A549 (cell line): ENCODE results near the gene PDK3. TPM values are rescaled to one million over a fixed set of nuclear protein-coding genes. Genes with fewer than 3 reads are reported as not detected.

ENCODE experiments used
- ATAC-seq, 2 experiments: fragments of 200-7000 bp in 1 of 2; fragments of >200 bp in 1 of 2; cut with Nextera tagmentation in 1 of 2; cut with Tn5 transposase in 1 of 2; 3 replicates each; pipeline versions ENCODE4 v1.8.0 to v1.9.1; 2018 to 2020; ENCODE audit warnings: mild to moderate bottlenecking in 1 of 2, moderate library complexity in 1 of 2
- CTCF ChIA-PET: fragments of 300-600 bp; sonication (Branson Sonifier 250); formaldehyde crosslinking; extraction: SDS; loops from one replicate; lab custom pipeline; 2021; ENCODE audit warnings: antibody characterized with exemption, inconsistent platforms; lab: Yijun Ruan, JAX
- POLR2A ChIA-PET: fragments of 350-600 bp; formaldehyde crosslinking; extraction: SDS; loops from one replicate; lab custom pipeline; 2021; ENCODE audit warnings: antibody characterized with exemption, inconsistent platforms; lab: Yijun Ruan, JAX
- DNase-seq, 2 experiments: peaks; one replicate each; pipeline versions ENCODE4 v3.0.0 to v3.0.0-alpha.2; 2011 to 2016; ENCODE audit warnings: low read depth in 1 of 2, low spot score in 1 of 2
- FAIRE-seq: peaks from 2 replicates; lab custom pipeline; 2011; peaks lifted over from hg19 to GRCh38; lab: Jason Lieb, UNC
- H3K27ac ChIP-seq, 2 experiments: fragments of >200 bp; sonication (Bioruptor Twin); formaldehyde crosslinking; 3 replicates each; pipeline ENCODE4 v1.5.1; 2016 to 2017
- H3K4me1 ChIP-seq: fragments of >200 bp; sonication (Bioruptor Twin); formaldehyde crosslinking; 3 replicates; pipeline ENCODE4 v1.6.1; 2016
- H3K4me2 ChIP-seq: fragments of >200 bp; sonication (Bioruptor Twin); formaldehyde crosslinking; 3 replicates; pipeline ENCODE4 v1.6.1; 2016
- H3K4me3 ChIP-seq: fragments of >200 bp; sonication (Bioruptor Twin); formaldehyde crosslinking; 3 replicates; pipeline ENCODE4 v1.5.1; 2016
- H3K9me3 ChIP-seq: fragments of >200 bp; sonication (Bioruptor Twin); formaldehyde crosslinking; 3 replicates; pipeline ENCODE4 v1.6.1; 2016
- ATOH8 ChIP-seq: fragments of 250-450 bp; sonication (Bioruptor Pico); IDR thresholded peaks from 2 replicates; pipeline ENCODE4 v1.5.0; 2020; ENCODE audit warnings: low read depth, mild to moderate bottlenecking, moderate library complexity
- CBX8 ChIP-seq: fragments of 200-600 bp; sonication (generic); IDR thresholded peaks from 2 replicates; pipeline ENCODE4 v1.6.1; 2016
- CTCF ChIP-seq: fragments of >200 bp; sonication (Bioruptor Twin); formaldehyde crosslinking; IDR thresholded peaks from 3 replicates; pipeline ENCODE4 v1.5.1; 2016
- EHF ChIP-seq: fragments of 250-450 bp; sonication (Bioruptor Pico); IDR thresholded peaks from 2 replicates; pipeline ENCODE4 v1.5.0; 2020; ENCODE audit warnings: mild to moderate bottlenecking
- EP300 ChIP-seq, 2 experiments: fragments of >200 bp; sonication (Bioruptor Twin); formaldehyde crosslinking; IDR thresholded peaks; 2 replicates in 1 of 2; 3 replicates in 1 of 2; pipeline ENCODE4 v1.6.1; 2016 to 2017
- FOSB ChIP-seq: fragments of 250-450 bp; sonication (Bioruptor Pico); IDR thresholded peaks from 2 replicates; pipeline ENCODE4 v1.5.0; 2020; ENCODE audit warnings: mild to moderate bottlenecking, moderate library complexity
- FOSL2 ChIP-seq, 2 experiments: fragments of 450-650 bp in 1 of 2; fragments of >200 bp in 1 of 2; sonication (Bioruptor Twin) in 1 of 2; formaldehyde crosslinking; IDR thresholded peaks; 2 replicates each; pipeline versions ENCODE4 v1.5.0 to v1.6.1; 2016 to 2020; ENCODE audit warnings: mild to moderate bottlenecking in 1 of 2, moderate library complexity in 1 of 2
- HMGXB4 ChIP-seq: fragments of 250-450 bp; sonication (Bioruptor Pico); IDR thresholded peaks from 2 replicates; pipeline ENCODE4 v1.5.0; 2021; ENCODE audit warnings: mild to moderate bottlenecking, moderate library complexity, borderline replicate concordance
- HOXA7 ChIP-seq: fragments of 250-450 bp; sonication (Bioruptor Pico); IDR thresholded peaks from 2 replicates; pipeline ENCODE4 v1.5.0; 2020; ENCODE audit warnings: mild to moderate bottlenecking, moderate library complexity
- HOXB13 ChIP-seq: fragments of 250-450 bp; sonication (Bioruptor Pico); IDR thresholded peaks from 2 replicates; pipeline ENCODE4 v1.5.0; 2020; ENCODE audit warnings: low read depth, mild to moderate bottlenecking, moderate library complexity
- JUN ChIP-seq, 2 experiments: fragments of >200 bp; sonication (Bioruptor Twin); formaldehyde crosslinking; IDR thresholded peaks; 2 replicates in 1 of 2; 3 replicates in 1 of 2; pipeline ENCODE4 v1.6.1; 2016 to 2017
- JUNB ChIP-seq: fragments of >200 bp; sonication (Bioruptor Twin); formaldehyde crosslinking; IDR thresholded peaks from 2 replicates; pipeline ENCODE4 v1.6.1; 2016
- KDM1A ChIP-seq: fragments of 200-600 bp; sonication (generic); IDR thresholded peaks from 2 replicates; pipeline ENCODE4 v1.6.1; 2016; ENCODE audit warnings: low read depth, mild to moderate bottlenecking
- MAX ChIP-seq: IDR thresholded peaks from 2 replicates; pipeline ENCODE4 v1.6.1; 2012
- MYC ChIP-seq: IDR thresholded peaks from 2 replicates; pipeline ENCODE4 v1.6.1; 2012; ENCODE audit warnings: mild to moderate bottlenecking, inconsistent platforms, low read length, improper control_type of control experiment, borderline replicate concordance
- PHF8 ChIP-seq: fragments of 200-600 bp; sonication (generic); IDR thresholded peaks from 2 replicates; pipeline ENCODE4 v1.6.1; 2016; ENCODE audit warnings: low read depth, mild to moderate bottlenecking, antibody characterized with exemption, moderate library complexity, borderline replicate concordance
- POLR2A ChIP-seq: IDR thresholded peaks from 2 replicates; pipeline ENCODE4 v1.6.1; 2012; ENCODE audit warnings: mild to moderate bottlenecking, low read length
- RFX5 ChIP-seq: fragments of 450-650 bp; IDR thresholded peaks from 2 replicates; pipeline ENCODE4 v1.7.1; 2014; ENCODE audit warnings: antibody characterized with exemption, mild to moderate bottlenecking, moderate library complexity
- RNF2 ChIP-seq: fragments of 200-600 bp; sonication (generic); IDR thresholded peaks from 2 replicates; pipeline ENCODE4 v1.6.1; 2016; ENCODE audit warnings: low read depth, mild to moderate bottlenecking, antibody characterized with exemption, moderate library complexity, borderline replicate concordance
- SREBF2 ChIP-seq: fragments of 450-650 bp; IDR thresholded peaks from 2 replicates; pipeline ENCODE4 v1.6.1; 2014; ENCODE audit warnings: mild to moderate bottlenecking, moderate library complexity
- ZC3H11A ChIP-seq: fragments of 450-650 bp; IDR thresholded peaks from 2 replicates; pipeline ENCODE4 v1.6.1; 2014; ENCODE audit warnings: antibody characterized with exemption, mild to moderate bottlenecking
- ZFP36 ChIP-seq: fragments of 450-650 bp; IDR thresholded peaks from 2 replicates; pipeline ENCODE4 v1.6.1; 2014; ENCODE audit warnings: borderline replicate concordance; ENCODE audit not compliant: partially characterized antibody
- ZNF302 ChIP-seq: fragments of 250-450 bp; sonication (Bioruptor Pico); IDR thresholded peaks from 2 replicates; pipeline ENCODE4 v1.9.0; 2021; ENCODE audit warnings: inconsistent platforms, mild to moderate bottlenecking, moderate library complexity
- ZSCAN20 ChIP-seq: fragments of 250-450 bp; sonication (Bioruptor Pico); IDR thresholded peaks from 2 replicates; pipeline ENCODE4 v1.8.0; 2022; ENCODE audit warnings: mild to moderate bottlenecking, moderate library complexity
- WGBS: methylation state at CpG from one replicate; pipeline ENCODE4 v1.1.6; 2017; ENCODE audit errors: missing lambda C conversion rate; 5-methylcytosine and 5-hydroxymethylcytosine counted together
- polyA plus RNA-seq, 4 experiments: library from polyadenylated mRNA; depleted of rRNA in 3 of 4; stranded (reverse); fragments of >200 nt; fragmentation: RNase III in 1 of 4; extraction: RNeasy Plus Mini Kit Qiagen cat#74134 plus additional on column Dnase treatment in 1 of 4; gene quantifications; 2 replicates in 3 of 4; 3 replicates in 1 of 4; pipeline ENCODE4 v1.2.3, GENCODE V29; 2011 to 2017
- TF ChIP-seq, protein P1 (sequence below): fragments of >200 bp; sonication (Bioruptor Twin); formaldehyde crosslinking; IDR thresholded peaks from 3 replicates; pipeline ENCODE4 v1.6.1; 2016

Gene PDK3
- polyA plus RNA-seq, 2 of the 4 experiments (the other 2 are of a cell fraction): 5.3 to 14.1 TPM

- POLR2A ChIA-PET: no interaction called here
- no peak overlapping the region for H3K4me2 ChIP-seq
- H3K4me3 ChIP-seq: no peak overlapping the region
- no peak for ATAC-seq
- DNase-seq: peak in 1 of 2 experiments; percentile 5
- H3K9me3 ChIP-seq: 0 out of 3 replicates have a peak, but pooled peaks cover 3% of the 10 kb centered on the region
- H3K4me1 ChIP-seq: no peaks in the 10 kb centered on the region
- CTCF ChIA-PET: no interaction called here
- no peak overlapping the region for H3K27ac ChIP-seq
- no peak for FAIRE-seq
- WGBS: 16% methylated on average over 2 of the region's 2 CpGs
- no peak for TF ChIP-seq SREBF2
- no peak for TF ChIP-seq PHF8
- no peak for TF ChIP-seq ZSCAN20 (CRISPR knock-in tag)
- no peak for TF ChIP-seq ZFP36
- no peak for TF ChIP-seq RNF2
- no peak for TF ChIP-seq ATOH8 (CRISPR knock-in tag)
- TF ChIP-seq, protein P1, sequence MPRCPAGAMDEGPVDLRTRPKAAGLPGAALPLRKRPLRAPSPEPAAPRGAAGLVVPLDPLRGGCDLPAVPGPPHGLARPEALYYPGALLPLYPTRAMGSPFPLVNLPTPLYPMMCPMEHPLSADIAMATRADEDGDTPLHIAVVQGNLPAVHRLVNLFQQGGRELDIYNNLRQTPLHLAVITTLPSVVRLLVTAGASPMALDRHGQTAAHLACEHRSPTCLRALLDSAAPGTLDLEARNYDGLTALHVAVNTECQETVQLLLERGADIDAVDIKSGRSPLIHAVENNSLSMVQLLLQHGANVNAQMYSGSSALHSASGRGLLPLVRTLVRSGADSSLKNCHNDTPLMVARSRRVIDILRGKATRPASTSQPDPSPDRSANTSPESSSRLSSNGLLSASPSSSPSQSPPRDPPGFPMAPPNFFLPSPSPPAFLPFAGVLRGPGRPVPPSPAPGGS: no peak
- no peak for TF ChIP-seq CBX8
These were observed 41.1 kb upstream of the PDK3 start for GRCh38 chrX:24423960-24424359.

DNA sequence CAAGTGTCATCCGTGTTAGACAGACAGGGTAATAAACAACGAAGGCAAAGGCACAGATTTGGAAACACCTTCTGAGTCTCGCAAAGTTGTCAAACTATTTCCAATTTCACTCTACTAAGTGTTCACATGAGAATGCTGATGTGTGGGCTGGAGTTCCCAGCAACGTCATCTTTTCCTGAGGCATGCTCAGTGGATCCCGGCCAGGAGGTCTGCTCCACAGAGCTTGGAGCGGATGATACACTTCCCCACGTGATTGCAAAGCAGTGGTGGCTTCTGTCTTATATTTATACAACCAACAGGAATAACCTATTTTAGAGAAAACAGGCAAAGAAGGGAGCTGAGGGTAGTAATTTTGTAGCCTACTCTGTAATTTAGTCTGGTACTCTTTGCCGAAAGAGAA lies 40.1 kb upstream of the PDK3 start:
- FAIRE-seq: no peak
- no peak for ATAC-seq
- WGBS: 69% methylated on average over 8 of the region's 8 CpGs
- POLR2A ChIA-PET: no interaction called here
- no peaks in the 10 kb centered on the region for H3K4me1 ChIP-seq
- DNase-seq: no peak
- CTCF ChIA-PET: interaction anchor here (0.6 to 1.2 kb wide), 2 partner anchors 33 to 74 kb away, joined by 4 read pairs; no protein-coding TSS in a partner anchor
- no peak overlapping the region for H3K4me3 ChIP-seq
- TF ChIP-seq FOSL2 (IDR thresholded peaks at IDR 0.05) (no peak), FOSL2 (CRISPR knock-in tag; IDR thresholded peaks at IDR 0.05) (no peak)
- TF ChIP-seq, all 56 proteins: peak for 0
- no peak overlapping the region for H3K27ac ChIP-seq
- H3K9me3 ChIP-seq: 0 out of 3 replicates have a peak, but pooled peaks cover 1% of the 10 kb centered on the region
- H3K4me2 ChIP-seq: no peak overlapping the region

- DNase-seq (no peak), FAIRE-seq (no peak)
- H3K4me1 ChIP-seq: no peaks in the 10 kb centered on the region
- H3K4me2 ChIP-seq: no peak overlapping the region
- ChIA-PET POLR2A (no interaction called here), CTCF (interaction anchor here (1.2 kb wide), 1 partner anchor 73 kb away, joined by 4 read pairs; no protein-coding TSS in a partner anchor)
- H3K4me3 ChIP-seq: no peak overlapping the region
- TF ChIP-seq HOXB13 (CRISPR knock-in tag) (no peak), PHF8 (no peak), ZNF302 (CRISPR knock-in tag) (no peak), MYC (no peak), FOSB (CRISPR knock-in tag) (no peak), JUNB (no peak), KDM1A (no peak), RFX5 (no peak), CTCF (no peak), POLR2A (no peak), JUN (IDR thresholded peaks at IDR 0.05) (no peak), ZC3H11A (no peak), EP300 (IDR thresholded peaks at IDR 0.05) (no peak), MAX (no peak), RNF2 (no peak), HMGXB4 (no peak), HOXA7 (CRISPR knock-in tag) (no peak), EHF (CRISPR knock-in tag) (no peak)
- TF ChIP-seq, all 56 proteins: peak for 0
- no peak overlapping the region for H3K27ac ChIP-seq
- WGBS: 41% methylated on average over 2 of the region's 2 CpGs
- ATAC-seq: no peak
- no peaks in the 10 kb centered on the region for H3K9me3 ChIP-seq
These were observed 39.3 kb upstream of the PDK3 start for GRCh38 chrX:24425806-24426205.
